GM18868 (cell line): ENCODE measurements around the gene CXCL12.

Source experiments
- ATAC-seq: cut with Tn5 transposase; IDR thresholded peaks from one replicate; pipeline ENCODE4 v1.9.1; 2021; ENCODE audit warnings: mild to moderate bottlenecking, moderate library complexity; ENCODE audit not compliant: unreplicated experiment

CXCL12 gene

DNA sequence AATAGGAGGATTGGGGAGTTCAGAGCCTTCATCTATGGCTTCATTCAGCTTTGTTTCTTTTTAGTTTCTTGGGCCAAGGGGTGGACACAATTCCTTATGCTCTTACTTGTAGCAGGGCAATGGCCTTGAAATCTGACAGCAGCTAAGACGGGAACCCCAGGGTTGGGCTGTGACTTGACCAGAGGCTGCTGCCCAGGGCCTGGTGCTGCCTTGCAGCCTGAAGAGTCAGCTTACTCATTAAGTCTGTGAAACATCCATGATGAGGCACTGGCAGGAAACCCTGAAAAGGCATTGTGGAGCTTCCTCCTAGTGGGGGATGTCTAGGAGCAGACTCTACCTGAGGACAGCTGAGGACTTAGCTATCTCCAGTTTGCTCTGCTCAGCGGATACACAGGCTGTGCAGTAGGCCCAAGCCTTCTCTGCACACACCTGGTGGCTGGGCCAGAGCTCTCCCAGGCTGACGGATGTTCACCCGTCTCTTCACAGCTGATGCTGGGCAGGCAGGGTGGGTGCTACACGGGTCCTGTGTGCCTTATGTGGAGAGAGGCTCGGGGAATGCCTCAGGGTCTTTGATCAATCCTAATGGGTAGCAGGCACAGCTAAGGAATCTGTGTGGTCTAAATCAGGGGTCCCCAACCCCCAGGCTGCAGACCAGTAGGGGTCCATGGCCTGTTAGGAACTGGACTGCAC is 17.8 kb downstream of the CXCL12 start:
- no peak for ATAC-seq

DNA sequence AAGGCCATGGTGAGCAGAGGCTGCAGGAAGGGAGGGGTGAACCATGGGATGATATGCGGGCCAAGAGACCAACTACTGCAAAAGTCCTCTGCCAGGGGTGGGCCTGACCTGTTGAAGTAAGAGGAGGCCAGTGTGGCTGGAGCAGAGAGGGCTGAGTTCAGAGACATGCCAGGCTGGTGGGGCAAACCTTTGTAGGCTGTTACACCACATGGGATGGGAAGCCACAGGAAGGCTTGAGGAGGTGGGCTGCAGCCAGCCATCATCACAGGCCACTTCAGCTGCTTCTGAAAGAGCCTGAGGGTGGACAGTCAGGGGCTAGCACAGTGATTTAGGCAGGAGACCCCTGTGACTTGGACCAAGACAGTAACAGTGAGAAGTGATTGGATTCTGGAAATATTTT is 20.3 kb downstream of the CXCL12 start:
- ATAC-seq: no peak

DNA sequence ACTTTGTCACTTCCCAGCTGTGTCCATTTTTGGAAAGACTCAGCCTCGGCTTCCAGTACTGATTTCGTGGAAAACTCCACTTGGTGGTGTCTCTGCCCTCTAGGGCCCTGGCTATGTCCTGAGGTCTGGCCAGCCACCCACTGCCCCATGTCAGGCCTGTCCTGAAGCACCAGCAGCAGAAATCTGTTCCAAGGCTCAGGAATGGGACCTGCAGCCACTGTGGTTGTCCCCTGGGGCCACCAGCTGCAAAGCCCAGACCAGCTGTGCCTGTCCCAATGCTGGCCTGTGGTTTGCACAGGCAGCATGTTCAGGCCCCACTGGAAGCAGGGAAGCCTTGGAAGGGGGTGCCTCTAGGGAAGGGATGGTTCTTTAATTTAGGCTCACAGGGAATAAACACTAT is 21.2 kb downstream of the CXCL12 start:
- no peak for ATAC-seq

DNA sequence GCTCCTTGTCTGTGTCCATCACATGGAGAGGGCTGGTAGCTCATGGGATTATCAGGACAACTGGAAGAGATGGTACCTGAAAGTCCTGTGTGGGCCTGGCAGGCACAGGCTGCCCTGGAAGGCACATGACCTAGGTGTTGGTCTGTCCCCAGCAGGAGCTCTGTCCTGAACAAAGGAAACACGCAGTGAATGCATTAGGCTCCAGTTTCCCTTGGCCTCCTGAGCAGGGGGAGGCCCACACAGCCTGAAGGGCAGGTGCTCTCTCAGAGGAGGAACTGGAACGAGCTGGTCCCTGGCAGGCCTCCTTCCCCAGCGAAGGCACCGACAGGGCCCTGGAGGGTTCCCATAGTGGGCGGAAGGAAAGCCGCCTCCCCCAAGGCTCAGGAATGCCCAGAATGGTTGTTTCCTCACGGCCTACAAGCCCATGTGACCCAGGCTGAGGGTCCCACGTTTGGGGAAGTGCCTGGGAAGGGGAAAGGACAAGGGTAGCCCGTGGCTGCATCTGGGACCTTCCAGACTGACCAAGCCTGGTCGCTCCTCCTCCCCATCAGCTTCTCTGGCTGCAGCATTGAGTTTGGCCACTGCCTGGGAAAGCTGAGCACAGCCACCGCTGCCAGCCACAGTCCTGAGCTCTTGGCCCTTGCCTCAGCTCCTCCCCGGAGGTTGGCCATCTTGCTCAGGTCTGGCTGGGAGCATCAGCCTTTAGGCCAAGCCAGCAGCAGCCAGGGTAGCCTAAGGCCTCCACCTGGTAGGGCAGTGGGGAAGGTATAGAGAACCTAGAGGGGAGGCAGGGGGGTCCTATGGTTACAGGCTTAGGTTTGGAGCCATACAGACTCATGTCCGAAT is 21.8 kb downstream of the CXCL12 start:
- no peak for ATAC-seq

- ATAC-seq: no peak
Observed at GRCh38 chr10:44361109-44361508, 23.8 kb downstream of the CXCL12 start.

GRCh38 chr10:44358080-44358771 is 26.7 kb downstream of the CXCL12 start:
- ATAC-seq: no peak

DNA sequence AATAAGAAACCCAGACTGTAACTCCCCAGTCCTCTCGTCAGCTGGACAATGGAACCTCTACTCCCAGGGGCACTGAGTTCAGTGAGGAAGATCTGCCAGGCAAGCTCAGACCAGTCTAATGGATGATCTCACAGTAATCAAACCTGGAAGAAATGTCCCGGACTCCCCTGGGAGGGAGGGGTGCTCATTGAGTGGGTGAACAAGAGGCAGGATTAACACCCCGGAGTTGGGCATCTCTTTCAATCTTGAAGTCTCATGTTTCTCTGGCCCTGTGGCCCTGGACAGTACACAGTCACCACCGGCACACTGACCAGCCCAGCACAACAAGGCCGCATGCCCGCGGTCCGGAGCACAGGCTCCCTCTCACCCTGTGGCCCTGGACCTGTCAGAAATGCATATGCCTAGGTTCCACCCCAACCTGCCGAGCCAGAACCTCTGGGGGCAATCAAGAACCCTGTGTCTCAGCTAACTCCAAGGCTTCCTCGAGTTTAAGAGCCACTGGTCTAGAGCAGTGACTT is 27.8 kb downstream of the CXCL12 start:
- ATAC-seq: no peak

DNA sequence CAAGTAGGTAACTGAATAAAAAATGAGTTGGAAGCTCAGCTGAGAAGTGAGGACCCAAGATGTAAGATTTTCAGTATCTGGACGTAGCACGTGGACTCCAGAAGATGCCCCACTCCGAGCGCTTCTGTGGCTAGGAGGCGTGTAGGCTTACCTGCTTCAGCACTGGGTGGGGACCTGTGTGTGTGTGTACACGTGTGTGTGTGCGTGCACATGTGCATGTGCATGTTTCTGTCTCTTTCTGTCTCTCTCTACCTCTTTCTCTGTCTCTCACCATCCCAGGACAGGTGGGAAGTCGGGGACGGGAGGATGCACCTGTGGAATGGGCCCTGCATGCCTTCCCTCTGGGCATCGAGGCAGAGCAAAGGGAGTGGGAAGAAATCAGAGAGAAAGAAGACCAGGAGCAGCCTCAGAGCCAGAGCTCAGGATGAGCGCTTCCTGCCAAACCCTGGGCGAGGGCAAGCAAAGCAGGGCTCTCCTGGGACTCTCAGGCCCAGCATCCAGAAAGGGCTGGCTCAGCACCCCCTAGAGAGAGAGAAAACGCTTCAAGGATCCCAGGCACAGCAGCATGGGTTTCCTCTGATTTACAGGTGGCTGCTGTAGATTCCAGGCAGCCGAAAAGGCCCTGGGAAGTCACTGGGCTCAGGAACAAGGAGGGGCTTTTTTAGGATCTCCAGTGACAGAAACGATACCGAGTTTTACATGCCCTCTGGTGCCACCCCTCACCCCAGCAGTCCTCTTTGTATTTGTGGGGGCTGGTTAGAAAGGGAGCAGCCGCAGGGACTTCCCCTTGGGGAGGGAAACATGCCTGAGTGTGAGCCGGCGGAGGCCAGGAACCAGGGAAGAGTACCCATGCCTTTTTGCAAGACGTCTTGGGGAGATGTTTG is 28.5 kb downstream of the CXCL12 start:
- no peak for ATAC-seq

DNA sequence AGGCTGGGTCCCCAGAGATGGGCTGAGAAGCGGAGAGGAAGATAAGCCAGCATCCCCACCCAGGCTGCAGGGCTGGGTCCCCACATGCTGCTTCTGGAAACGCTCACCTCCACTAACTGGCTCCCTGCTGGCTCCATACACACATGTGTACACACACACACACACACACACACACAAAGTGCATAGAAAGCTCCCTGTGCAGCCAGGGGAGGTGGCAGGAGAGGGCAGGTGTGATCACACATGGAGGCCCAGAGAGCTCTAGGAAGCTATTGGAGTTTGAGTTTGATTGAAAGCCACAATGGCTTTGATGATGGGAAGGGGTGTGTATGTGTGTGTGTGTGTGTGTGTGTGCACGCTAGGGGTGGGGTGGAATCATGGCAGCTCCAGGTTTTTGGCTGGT is 29.3 kb downstream of the CXCL12 start:
- ATAC-seq: no peak

DNA sequence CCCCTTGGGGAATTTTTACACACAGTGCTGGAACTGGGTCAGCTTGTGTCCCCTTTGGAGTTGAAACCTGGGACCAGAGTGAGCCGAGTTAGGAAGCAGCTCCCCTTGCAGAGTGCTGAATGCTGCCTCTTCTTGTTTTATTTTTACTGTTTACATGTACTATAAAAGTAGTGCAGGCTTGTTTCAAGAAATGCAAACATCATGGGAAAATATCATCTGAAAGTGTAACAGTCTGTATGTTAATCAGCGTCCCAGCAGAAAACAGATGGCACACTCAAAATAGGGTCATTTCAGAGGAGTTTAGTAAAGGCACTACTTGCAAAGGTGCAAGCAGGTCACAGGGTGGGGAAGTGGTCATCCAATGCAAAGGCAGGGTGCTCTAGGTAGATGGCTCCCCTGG is 30.1 kb downstream of the CXCL12 start:
- no peak for ATAC-seq

GRCh38 chr10:44353721-44354120 is 31.2 kb downstream of the CXCL12 start:
- ATAC-seq: no peak

- no peak for ATAC-seq
Observed at GRCh38 chr10:44353128-44353390, 31.8 kb downstream of the CXCL12 start.

GRCh38 chr10:44352316-44353127 is 32.4 kb downstream of the CXCL12 start:
- ATAC-seq: no peak

DNA sequence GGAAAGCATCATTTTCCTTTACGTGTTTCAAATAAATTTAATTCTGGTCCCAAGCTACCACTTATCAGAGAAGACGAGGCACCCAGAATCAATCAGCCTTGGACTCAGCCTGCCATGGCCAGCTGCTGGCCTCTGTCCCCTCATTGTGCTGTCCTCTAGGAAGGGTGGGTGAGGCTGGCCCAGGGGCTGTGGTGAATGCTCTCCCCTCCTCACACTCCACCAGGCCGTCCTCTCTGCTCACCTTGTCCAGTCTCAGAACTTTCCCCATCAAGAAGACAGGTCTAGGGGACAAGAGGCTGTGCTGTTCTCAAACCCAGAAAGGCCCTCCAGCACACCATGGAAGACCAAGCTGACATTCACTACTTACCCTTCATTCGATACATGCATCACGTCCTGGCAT is 36.4 kb downstream of the CXCL12 start:
- no peak for ATAC-seq

DNA sequence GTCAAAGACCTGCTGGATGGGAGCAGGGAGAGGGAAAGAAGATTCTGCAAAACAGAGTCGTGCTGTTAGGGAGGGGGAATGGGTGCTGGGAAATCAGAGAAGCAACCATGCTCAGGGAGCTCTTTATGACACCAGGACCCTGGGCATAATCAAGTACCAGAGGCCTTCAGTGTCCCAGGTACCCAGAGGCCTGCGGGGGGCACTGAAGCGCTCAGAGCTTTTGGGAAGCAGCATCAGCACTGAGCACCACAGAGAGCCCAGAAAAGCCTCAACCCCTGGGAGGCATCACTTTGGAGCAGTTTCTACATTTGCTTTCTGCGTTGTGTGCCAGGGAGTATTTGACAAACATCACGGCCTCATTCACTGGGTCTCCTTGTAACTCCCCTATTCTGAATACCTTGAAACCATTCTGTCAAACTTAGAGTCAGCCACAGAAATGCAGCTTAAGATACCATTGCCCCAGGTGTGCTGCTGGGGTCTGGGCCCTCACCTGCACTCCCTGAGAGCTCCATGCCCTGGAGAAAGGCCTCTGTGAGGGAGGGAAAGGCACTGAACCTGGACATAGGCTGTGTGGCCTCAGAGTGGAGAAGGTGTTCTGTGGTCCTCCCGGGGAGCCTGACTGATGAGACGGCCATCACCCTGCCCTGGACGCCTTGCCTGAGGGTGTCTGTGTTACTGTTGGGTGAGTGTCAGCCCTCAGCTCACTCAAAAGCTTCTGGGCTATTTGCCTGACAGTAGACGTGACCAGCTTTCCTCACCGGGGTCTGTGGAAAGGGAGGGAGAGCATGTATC is 37.1 kb downstream of the CXCL12 start:
- ATAC-seq: no peak

DNA sequence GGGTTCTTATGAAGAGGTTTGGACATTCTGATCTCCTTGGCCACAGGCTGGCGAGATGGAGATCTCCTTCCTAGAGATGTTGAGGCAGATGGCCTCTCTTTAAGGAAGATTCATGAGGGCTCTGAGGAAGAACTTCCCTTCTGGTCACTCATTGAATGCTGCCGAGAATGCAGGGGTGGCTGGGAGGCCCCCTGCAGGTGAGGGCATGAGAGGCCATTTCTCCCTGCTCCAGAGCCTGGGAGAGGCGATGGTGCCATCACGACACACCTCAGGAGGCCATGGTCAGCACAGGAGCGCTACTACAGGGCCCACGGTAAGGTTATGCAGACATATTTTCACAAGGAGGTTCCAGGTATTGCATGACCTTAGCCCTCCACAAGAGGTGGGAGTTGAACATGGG is 40.2 kb downstream of the CXCL12 start:
- ATAC-seq: no peak

DNA sequence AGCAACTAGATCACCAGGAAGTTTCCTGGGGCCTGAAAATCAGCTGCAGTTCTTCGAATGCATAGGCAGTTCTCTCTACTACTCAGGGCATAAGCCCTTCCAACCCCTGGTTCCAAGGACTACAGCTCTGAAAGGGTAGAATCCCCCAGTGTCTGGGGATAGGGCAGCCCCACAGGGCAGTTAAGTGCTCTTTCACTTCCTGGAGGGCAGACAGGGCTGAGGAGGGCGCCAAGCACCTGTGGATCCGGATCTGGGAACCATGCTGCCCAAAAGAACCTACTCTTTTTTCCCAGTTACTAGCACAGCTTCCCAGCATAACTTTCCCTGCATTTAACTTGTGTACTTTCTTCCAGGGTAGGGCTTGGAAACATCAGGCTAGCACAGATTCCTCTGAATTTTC is 41.1 kb downstream of the CXCL12 start:
- no peak for ATAC-seq

DNA sequence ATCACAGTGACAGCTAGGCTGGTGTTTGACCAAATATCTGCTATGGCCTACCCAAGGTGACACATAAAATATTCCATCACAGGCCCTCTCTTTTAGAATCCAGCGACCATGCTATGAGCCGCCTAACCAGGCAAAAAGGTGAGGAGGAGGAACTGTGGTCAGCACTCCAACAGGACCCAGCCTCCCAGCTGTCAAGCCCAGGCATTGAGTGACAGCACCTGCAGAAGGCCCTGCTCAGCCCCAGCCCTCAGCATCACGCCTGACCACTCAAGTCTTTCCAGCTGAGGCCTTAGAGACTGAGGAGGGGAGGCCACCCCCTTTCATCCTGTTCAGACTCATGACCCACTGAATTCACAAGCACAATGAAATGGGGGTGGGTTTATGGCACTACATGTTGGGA is 43.0 kb downstream of the CXCL12 start:
- ATAC-seq: no peak

DNA sequence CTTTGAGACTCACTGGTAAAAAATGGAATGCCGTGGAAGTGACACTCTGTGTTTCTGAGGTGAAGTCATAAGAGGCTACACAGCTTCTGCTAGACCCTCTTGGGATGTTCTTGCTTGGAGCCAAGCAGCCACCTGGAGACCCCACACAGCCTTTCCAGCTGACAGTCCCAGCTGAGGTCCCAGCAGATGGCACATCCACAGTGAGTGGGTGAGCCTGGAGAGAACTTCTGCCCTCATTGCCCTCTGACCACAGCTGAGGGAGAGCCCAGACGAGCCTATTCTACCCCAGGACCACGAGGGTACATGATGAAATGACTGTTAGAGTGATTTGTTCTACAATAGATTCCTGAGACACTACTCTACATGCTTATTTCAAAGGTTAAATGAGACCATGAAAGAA is 44.3 kb downstream of the CXCL12 start:
- no peak for ATAC-seq
